Neuron (in vitro differentiated cells): ENCODE measurements around the gene KDM4F.

Experiments
- H2AFZ ChIP-seq: one replicate; pipeline ENCODE4 v1.6.1; 2013; ENCODE audit warnings: low read depth, mild to moderate bottlenecking, inconsistent platforms, low read length, moderate library complexity
- H3K27me3 ChIP-seq: one replicate; pipeline ENCODE4 v1.6.1; 2013; ENCODE audit warnings: low read length; ENCODE audit not compliant: insufficient read depth
- H3K36me3 ChIP-seq: one replicate; pipeline ENCODE4 v1.6.1; 2013; ENCODE audit warnings: low read length; ENCODE audit not compliant: insufficient read depth
- H3K4me1 ChIP-seq: one replicate; pipeline ENCODE4 v1.6.1; 2013; ENCODE audit warnings: low read length; ENCODE audit not compliant: insufficient read depth
- H3K4me3 ChIP-seq: 2 replicates; pipeline ENCODE4 v1.5.1; 2013; ENCODE audit warnings: mild to moderate bottlenecking, low read length, moderate library complexity
- H3K9me3 ChIP-seq: one replicate; pipeline ENCODE4 v1.6.1; 2013; ENCODE audit warnings: low read length

KDM4F gene

GRCh38 chr11:95086836-95087570 lies 37.8 kb downstream of the KDM4F start:
- Histone ChIP-seq H3K27me3 (no peaks in the 10 kb centered on the region), H3K36me3 (no peaks in the 10 kb centered on the region), H3K4me1 (peaks cover 6% of the 10 kb centered on the region), H2AFZ (no peak overlapping the region), H3K9me3 (no peaks in the 10 kb centered on the region), H3K4me3 (no peak overlapping the region)

- no peaks in the 10 kb centered on the region for H3K36me3 ChIP-seq
- peaks cover 6% of the 10 kb centered on the region for H3K4me1 ChIP-seq
- H2AFZ ChIP-seq: peak overlapping the region; percentile 99
- no peaks in the 10 kb centered on the region for H3K27me3 ChIP-seq
- peak overlapping the region; percentile 86 for H3K4me3 ChIP-seq
- no peaks in the 10 kb centered on the region for H3K9me3 ChIP-seq
These were observed 39.9 kb downstream of the KDM4F start for GRCh38 chr11:95088946-95089619.

GRCh38 chr11:95089620-95090542 lies 40.7 kb downstream of the KDM4F start, which contains the start of gene ENDOD1:
Gene ENDOD1, plus strand, starts transcription at chr11:95089846. Its CDS starts 82 bp downstream, at chr11:95089928.
- H2AFZ ChIP-seq: peak within 1 kb of the TSS; percentile 99
- H3K4me3 ChIP-seq: peak within 1 kb of the TSS; percentile 86
- H3K9me3 ChIP-seq: no peaks in the 10 kb centered on the region
- H3K36me3 ChIP-seq: no peaks in the 10 kb centered on the region
- no peaks in the 10 kb centered on the region for H3K27me3 ChIP-seq
- H3K4me1 ChIP-seq: peaks cover 6% of the 10 kb centered on the region

GRCh38 chr11:95091663-95092180 lies 42.5 kb downstream of the KDM4F start:
- Histone ChIP-seq H3K9me3 (no peaks in the 10 kb centered on the region), H2AFZ (no peak overlapping the region), H3K36me3 (no peaks in the 10 kb centered on the region), H3K27me3 (no peaks in the 10 kb centered on the region), H3K4me1 (peaks cover 24% of the 10 kb centered on the region), H3K4me3 (no peak overlapping the region)

- H3K4me3 ChIP-seq: no peak overlapping the region
- H3K36me3 ChIP-seq: no peaks in the 10 kb centered on the region
- H3K9me3 ChIP-seq: no peaks in the 10 kb centered on the region
- no peaks in the 10 kb centered on the region for H3K27me3 ChIP-seq
- peaks cover 31% of the 10 kb centered on the region for H3K4me1 ChIP-seq
- H2AFZ ChIP-seq: no peak overlapping the region
These were observed 43.5 kb downstream of the KDM4F start for GRCh38 chr11:95092549-95093324.

DNA sequence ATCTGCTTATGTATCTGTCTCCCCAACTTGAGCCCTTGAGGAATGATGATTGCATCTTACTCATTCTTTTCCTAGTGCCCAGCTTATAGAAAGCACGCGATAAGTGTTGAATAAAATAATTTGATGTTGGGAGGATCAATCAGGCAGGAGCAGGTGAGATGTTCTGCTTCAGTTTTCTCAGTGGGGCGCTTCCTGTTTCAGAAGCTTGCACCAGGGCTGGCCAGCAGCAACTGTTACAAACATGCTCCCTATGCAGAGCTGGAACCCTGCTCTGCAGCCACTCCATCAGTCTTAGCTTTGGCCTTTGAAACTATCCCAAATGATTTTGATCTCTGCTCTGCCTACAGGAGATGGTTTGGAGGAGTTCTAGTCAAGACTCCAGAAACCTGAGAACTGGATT lies 44.3 kb downstream of the KDM4F start:
- peaks cover 31% of the 10 kb centered on the region for H3K4me1 ChIP-seq
- no peaks in the 10 kb centered on the region for H3K27me3 ChIP-seq
- H3K4me3 ChIP-seq: no peak overlapping the region
- no peaks in the 10 kb centered on the region for H3K36me3 ChIP-seq
- no peak overlapping the region for H2AFZ ChIP-seq
- no peaks in the 10 kb centered on the region for H3K9me3 ChIP-seq

DNA sequence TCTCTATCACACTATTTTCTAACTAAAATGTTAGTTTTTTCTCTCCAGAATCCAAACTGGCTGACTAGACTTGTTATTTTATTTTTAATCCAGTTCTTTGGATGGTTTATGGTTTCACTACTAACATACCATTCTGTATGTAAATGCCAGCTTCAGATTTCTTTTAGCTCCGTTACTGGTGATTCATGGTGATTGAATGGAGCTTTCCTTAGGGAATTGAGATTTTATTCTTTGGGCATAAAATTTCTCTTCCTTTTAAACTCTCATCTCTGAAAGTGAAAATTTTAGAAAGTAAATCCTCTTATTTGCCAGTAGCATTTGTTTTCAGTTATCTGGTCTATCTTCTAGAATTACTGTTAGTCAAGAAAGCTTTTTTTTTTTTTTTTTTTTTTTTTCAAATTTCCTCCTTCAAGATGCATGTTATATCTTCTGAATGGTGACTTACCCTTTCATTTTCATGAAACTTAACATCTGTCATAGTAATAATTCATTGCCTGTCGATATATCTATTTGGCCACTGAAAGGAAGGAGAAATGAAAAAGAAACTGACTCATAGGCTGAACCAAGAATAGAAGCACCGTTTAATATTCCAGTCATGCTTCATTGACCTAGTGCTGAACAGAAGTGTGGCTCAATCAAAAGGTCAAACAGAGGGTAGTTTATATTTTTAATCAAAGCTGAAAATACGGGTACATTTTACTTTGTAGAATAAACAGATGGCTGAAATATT lies 46.8 kb downstream of the KDM4F start:
- Histone ChIP-seq H3K27me3 (no peaks in the 10 kb centered on the region), H3K4me1 (peaks cover 26% of the 10 kb centered on the region), H2AFZ (no peak overlapping the region), H3K9me3 (no peaks in the 10 kb centered on the region), H3K4me3 (no peak overlapping the region), H3K36me3 (no peaks in the 10 kb centered on the region)

GRCh38 chr11:95097209-95097608 lies 48.0 kb downstream of the KDM4F start:
- Histone ChIP-seq H3K27me3 (no peaks in the 10 kb centered on the region), H3K4me1 (peaks cover 25% of the 10 kb centered on the region), H3K4me3 (no peak overlapping the region), H2AFZ (no peak overlapping the region), H3K9me3 (no peaks in the 10 kb centered on the region), H3K36me3 (no peaks in the 10 kb centered on the region)

GRCh38 chr11:95098826-95099225 lies 49.6 kb downstream of the KDM4F start:
- Histone ChIP-seq H3K4me1 (peaks cover 25% of the 10 kb centered on the region), H3K27me3 (no peaks in the 10 kb centered on the region), H2AFZ (no peak overlapping the region), H3K36me3 (no peaks in the 10 kb centered on the region), H3K4me3 (no peak overlapping the region), H3K9me3 (no peaks in the 10 kb centered on the region)

- Histone ChIP-seq H3K4me3 (no peak overlapping the region), H3K9me3 (no peaks in the 10 kb centered on the region), H3K36me3 (no peaks in the 10 kb centered on the region), H3K27me3 (no peaks in the 10 kb centered on the region), H2AFZ (no peak overlapping the region), H3K4me1 (peaks cover 21% of the 10 kb centered on the region)
These were observed 51.0 kb downstream of the KDM4F start for GRCh38 chr11:95100191-95100648.
